HEK293T (cell line): ENCODE measurements around the gene STH.

ENCODE experiments used
- CTCF ChIA-PET: fragments of 350-600 bp; formaldehyde crosslinking; extraction: SDS; loops from one replicate; lab custom pipeline; 2021; ENCODE audit warnings: antibody characterized with exemption, inconsistent platforms; lab: Yijun Ruan, JAX
- POLR2A ChIA-PET: fragments of 350-600 bp; formaldehyde crosslinking; extraction: SDS; loops from one replicate; lab custom pipeline; 2020; ENCODE audit warnings: antibody characterized with exemption, inconsistent platforms; lab: Yijun Ruan, JAX
- DNase-seq: peaks from one replicate; pipeline ENCODE4 v3.0.0; 2012; ENCODE audit warnings: mixed read lengths; ENCODE audit errors: extremely low spot score
- ARNT ChIP-seq: fragments of 450-650 bp; IDR thresholded peaks from 2 replicates; pipeline ENCODE4 v1.6.1; 2017; ENCODE audit warnings: mild to moderate bottlenecking
- BHLHE40 ChIP-seq: fragments of 450-650 bp; IDR thresholded peaks from 2 replicates; pipeline ENCODE4 v1.6.1; 2016; ENCODE audit warnings: mild to moderate bottlenecking, moderate library complexity, borderline replicate concordance
- CTBP1 ChIP-seq: fragments of 450-650 bp; IDR thresholded peaks from 2 replicates; pipeline ENCODE4 v1.6.1; 2016; ENCODE audit warnings: borderline replicate concordance
- ELF4 ChIP-seq: fragments of 450-650 bp; IDR thresholded peaks from 2 replicates; pipeline ENCODE4 v1.6.1; 2017; ENCODE audit warnings: antibody characterized with exemption
- FOXA1 ChIP-seq: fragments of 450-650 bp; IDR thresholded peaks from 2 replicates; pipeline ENCODE4 v1.6.1; 2016; ENCODE audit warnings: mild to moderate bottlenecking
- FOXK2 ChIP-seq: fragments of 450-650 bp; IDR thresholded peaks from 2 replicates; pipeline ENCODE4 v1.6.1; 2016; ENCODE audit warnings: mild to moderate bottlenecking
- FOXM1 ChIP-seq: fragments of 450-650 bp; IDR thresholded peaks from 2 replicates; pipeline ENCODE4 v1.6.1; 2017; ENCODE audit warnings: mild to moderate bottlenecking, borderline replicate concordance
- HDGF ChIP-seq: fragments of 450-650 bp; IDR thresholded peaks from 2 replicates; pipeline ENCODE4 v1.6.1; 2017; ENCODE audit warnings: antibody characterized with exemption, borderline replicate concordance
- L3MBTL2 ChIP-seq: fragments of 450-650 bp; conservative IDR thresholded peaks from 2 replicates; pipeline ENCODE4 v1.6.1; 2016; ENCODE audit warnings: mild to moderate bottlenecking
- LEF1 ChIP-seq: fragments of 450-650 bp; IDR thresholded peaks from 2 replicates; pipeline ENCODE4 v1.6.1; 2017; ENCODE audit warnings: mild to moderate bottlenecking, borderline replicate concordance
- NFRKB ChIP-seq: fragments of 450-650 bp; IDR thresholded peaks from 2 replicates; pipeline ENCODE4 v1.6.1; 2016; ENCODE audit warnings: mild to moderate bottlenecking, moderate library complexity
- SP1 ChIP-seq: fragments of 450-650 bp; IDR thresholded peaks from 2 replicates; pipeline ENCODE4 v1.6.1; 2017
- SUZ12 ChIP-seq: fragments of 450-650 bp; IDR thresholded peaks from 2 replicates; pipeline ENCODE4 v1.6.1; 2016; ENCODE audit warnings: mild to moderate bottlenecking
- TARDBP ChIP-seq: fragments of 450-650 bp; IDR thresholded peaks from 2 replicates; pipeline ENCODE4 v1.6.1; 2016
- ZNF384 ChIP-seq: fragments of 450-650 bp; IDR thresholded peaks from 2 replicates; pipeline ENCODE4 v1.6.1; 2016
- TF ChIP-seq, protein P1 (sequence below): fragments of 450-650 bp; IDR thresholded peaks from 2 replicates; pipeline ENCODE4 v1.6.1; 2016

Gene STH

DNA sequence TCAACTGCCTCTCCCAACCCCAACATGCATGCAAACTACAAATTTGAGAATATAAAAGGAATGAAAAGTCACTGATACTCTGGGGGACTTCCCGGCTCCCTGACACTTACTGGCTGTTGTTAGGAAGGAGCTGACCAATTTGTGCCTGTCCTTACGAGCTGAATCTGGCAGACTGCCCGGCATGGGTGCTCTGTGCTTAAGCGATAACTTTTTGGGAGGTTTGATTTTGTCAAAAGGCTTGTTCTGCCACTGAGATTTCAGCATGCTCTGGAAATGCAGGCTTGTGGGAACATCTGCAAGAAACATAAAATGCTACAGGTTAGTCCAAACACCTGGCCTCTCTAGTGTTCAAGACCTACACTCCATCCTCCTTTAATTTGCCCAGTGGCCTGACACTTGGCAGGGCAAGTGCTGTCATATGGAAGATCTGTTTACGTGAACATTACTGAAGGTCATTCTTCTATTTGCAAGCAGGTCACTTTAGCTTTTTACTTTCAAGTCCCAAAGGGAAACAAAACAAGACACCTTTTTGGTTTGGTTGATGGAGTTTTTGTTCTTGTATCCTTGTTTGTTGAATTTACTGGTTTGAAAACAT, 40.6 kb downstream of the STH start:
- CTCF ChIA-PET = interaction anchor here (1.4 kb wide), 1 partner anchor 153 kb away, joined by 3 read pairs; the partner anchor contains the start of gene KANSL1
- POLR2A ChIA-PET = no interaction called here
- no peak for DNase-seq
- TF ChIP-seq, protein P1, sequence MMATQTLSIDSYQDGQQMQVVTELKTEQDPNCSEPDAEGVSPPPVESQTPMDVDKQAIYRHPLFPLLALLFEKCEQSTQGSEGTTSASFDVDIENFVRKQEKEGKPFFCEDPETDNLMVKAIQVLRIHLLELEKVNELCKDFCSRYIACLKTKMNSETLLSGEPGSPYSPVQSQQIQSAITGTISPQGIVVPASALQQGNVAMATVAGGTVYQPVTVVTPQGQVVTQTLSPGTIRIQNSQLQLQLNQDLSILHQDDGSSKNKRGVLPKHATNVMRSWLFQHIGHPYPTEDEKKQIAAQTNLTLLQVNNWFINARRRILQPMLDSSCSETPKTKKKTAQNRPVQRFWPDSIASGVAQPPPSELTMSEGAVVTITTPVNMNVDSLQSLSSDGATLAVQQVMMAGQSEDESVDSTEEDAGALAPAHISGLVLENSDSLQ = no peak
- TF ChIP-seq ELF4 = no peak
- no peak for TF ChIP-seq CTBP1
- no peak for TF ChIP-seq TARDBP
- no peak for TF ChIP-seq SUZ12
- TF ChIP-seq FOXA1 = no peak
- no peak for TF ChIP-seq NFRKB
- TF ChIP-seq ARNT = no peak
- TF ChIP-seq ZNF384 = no peak
- no peak for TF ChIP-seq FOXM1
- no peak for TF ChIP-seq BHLHE40
- TF ChIP-seq SP1 = no peak
- no peak for TF ChIP-seq L3MBTL2
- no peak for TF ChIP-seq HDGF
- TF ChIP-seq LEF1 = no peak

DNA sequence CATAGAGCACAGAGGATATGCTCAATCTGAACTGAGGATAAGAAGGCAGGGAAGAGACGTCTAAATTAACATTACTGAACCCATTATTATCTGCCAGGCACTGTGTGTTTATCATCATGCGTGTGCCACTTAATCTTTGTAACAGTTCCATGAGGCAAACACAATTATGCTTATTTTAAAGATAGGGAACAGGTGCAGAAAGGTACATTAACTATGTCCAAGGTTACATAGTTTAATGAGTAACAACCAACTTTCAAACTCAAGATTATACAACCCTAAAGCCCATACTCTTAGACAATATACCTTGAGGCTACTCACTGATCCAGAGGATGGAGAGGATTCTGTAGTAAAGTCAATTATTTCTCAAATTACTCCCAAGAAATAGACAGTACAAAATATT, 43.2 kb downstream of the STH start:
- CTCF ChIA-PET = no interaction called here
- no peak for DNase-seq
- TF ChIP-seq SUZ12 = no peak
- TF ChIP-seq L3MBTL2 = no peak
- no peak for TF ChIP-seq NFRKB
- TF ChIP-seq FOXA1 = no peak
- no peak for TF ChIP-seq HDGF
- TF ChIP-seq, protein P1 = no peak
- POLR2A ChIA-PET = no interaction called here

DNA sequence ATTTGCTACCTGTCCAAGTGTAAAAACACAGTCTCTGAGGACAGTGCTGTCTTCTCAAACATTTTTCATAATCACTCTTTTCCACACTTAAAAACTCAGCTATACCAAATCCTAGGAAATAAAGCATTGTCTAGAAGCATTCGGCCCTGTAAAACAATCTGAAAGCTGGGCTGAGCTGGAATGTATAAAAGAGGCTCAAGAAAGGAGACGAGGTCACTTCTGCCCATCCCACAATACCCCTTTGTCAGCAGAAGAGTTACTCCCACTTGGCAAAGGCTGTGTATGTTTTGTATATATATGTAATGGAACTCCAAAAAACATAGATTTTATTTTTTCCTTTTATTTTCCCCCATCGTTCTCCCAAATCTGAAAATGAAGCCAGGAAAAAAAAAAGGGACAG, 43.9 kb downstream of the STH start:
- TF ChIP-seq CTBP1 (no peak), HDGF (no peak), FOXA1 (no peak), SUZ12 (no peak), LEF1 (no peak), TARDBP (no peak), ARNT (no peak), SP1 (no peak), NFRKB (no peak), ELF4 (no peak), FOXM1 (no peak), FOXK2 (no peak), BHLHE40 (no peak), L3MBTL2 (no peak), ZNF384 (no peak)
- TF ChIP-seq, protein P1 = no peak
- ChIA-PET CTCF (interaction anchor here (0.6 to 0.9 kb wide), 2 partner anchors 16 to 170 kb away, joined by 3 to 7 read pairs; no protein-coding TSS in a partner anchor), POLR2A (no interaction called here)
- no peak for DNase-seq

DNA sequence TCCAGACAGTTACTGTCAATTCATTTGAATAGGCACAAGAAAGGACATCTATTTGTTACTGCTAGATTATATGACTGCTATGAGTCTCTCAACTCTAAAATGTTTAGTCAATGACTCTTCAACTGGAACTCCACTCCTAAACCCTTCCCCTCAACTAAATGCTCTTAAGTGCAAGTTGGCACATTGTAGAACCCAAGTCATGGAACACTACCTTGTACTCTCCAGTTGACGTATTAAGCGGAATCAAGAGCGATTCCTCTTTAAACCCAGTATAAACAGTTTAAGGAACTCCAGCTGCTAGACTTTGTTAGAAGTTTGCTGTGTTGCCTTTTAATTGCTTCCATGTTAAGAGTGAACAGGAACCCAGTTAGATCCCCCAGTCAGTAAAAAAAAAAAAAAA, 44.6 kb downstream of the STH start:
- ChIA-PET CTCF (interaction anchor here (0.6 to 1.6 kb wide), 8 partner anchors 8 to 169 kb away, joined by 3 to 13 read pairs (median 4); no protein-coding TSS in a partner anchor), POLR2A (interaction anchor here (2.6 kb wide), 1 partner anchor 149 kb away, joined by 8 read pairs; the partner anchor contains the start of gene KANSL1)
- DNase-seq = no peak
- TF ChIP-seq CTBP1 = no peak
- TF ChIP-seq, protein P1 = no peak
- no peak for TF ChIP-seq BHLHE40
- no peak for TF ChIP-seq ELF4
- TF ChIP-seq FOXM1 = no peak
- no peak for TF ChIP-seq ARNT
- TF ChIP-seq SUZ12 = no peak
- no peak for TF ChIP-seq SP1
- TF ChIP-seq FOXA1 = no peak
- TF ChIP-seq LEF1 = no peak
- TF ChIP-seq L3MBTL2 = no peak
- no peak for TF ChIP-seq NFRKB
- TF ChIP-seq FOXK2 = no peak
- no peak for TF ChIP-seq TARDBP
- TF ChIP-seq HDGF = no peak

DNA sequence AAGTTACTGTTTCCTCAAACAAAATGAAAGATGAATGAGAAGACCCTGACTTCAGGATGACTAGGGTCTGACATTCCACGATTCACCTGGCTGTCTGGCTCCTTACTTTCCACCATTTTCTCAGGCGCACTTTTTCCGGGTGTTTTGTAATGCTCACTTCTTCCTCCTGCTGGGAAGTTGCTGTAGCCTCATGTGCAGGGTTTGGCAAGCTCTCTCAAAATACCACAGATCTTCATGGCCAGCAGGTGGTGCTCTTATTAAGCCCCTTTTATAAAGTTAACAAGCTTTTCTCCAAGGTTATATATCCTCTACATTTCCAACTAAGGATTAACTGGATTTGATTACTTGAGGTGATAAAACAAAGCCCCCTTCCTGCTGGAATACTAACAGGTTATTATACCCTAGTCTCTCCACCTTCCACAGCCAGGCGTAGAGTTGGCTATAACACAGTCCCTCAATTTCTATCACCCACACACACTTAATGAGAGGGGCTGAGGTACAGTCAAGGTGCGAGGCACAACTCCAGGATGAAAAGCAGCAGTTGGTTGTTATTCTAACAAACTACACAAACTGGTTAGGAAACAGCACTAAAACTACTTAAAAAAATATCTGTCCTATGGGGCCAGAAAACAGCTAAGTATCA, 45.4 kb downstream of the STH start:
- ChIA-PET CTCF (interaction anchor here (0.7 to 2.3 kb wide), 11 partner anchors 8 to 169 kb away, joined by 3 to 13 read pairs (median 4); partner anchors contain the start of gene KANSL1), POLR2A (interaction anchor here (0.9 to 2.6 kb wide), 2 partner anchors 148 to 167 kb away, joined by 3 to 8 read pairs; partner anchors contain the start of gene KANSL1)
- DNase-seq = peak; percentile 72
- TF ChIP-seq BHLHE40 (no peak), SUZ12 (no peak), FOXM1 (no peak), TARDBP (no peak), NFRKB (no peak), FOXA1 (no peak), FOXK2 (no peak), HDGF (no peak), LEF1 (no peak), ZNF384 (no peak)
- TF ChIP-seq, protein P1 = no peak
